NCI-H146 treated with DMSO at 0.1 percent for 48 hours (cell line): ENCODE results near the gene VPS13A.
"Not testable (repeated sequence)": the region's sequence is repeated elsewhere in the genome, so short reads cannot be mapped to it uniquely, and the experiment has no call there.

Experiments used
- DNase-seq: peaks from one replicate; lab custom pipeline; 2025; ENCODE audit not compliant: unreplicated experiment; lab: John Stamatoyannopoulos, UW

Gene VPS13A

DNA sequence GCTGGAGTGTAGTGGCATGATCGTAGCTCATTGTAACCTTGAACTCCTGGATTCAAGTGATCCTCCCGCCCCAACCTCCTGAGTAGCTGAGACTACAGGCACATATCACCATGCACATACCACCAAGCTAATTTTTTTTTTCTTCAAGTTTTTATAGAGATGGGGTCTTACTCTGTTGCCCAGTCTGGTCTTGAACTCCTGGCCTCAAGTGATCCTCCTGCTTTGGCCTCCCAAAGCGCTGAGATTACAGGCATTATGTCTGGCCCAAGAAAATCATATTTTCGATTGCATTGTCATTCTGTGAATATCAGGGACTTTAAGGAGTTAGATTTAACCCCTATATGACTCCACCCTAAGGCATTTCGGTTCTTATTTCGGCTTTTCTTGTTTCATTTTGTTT is 116.6 kb downstream of the VPS13A start:
- DNase-seq = no peak

DNA sequence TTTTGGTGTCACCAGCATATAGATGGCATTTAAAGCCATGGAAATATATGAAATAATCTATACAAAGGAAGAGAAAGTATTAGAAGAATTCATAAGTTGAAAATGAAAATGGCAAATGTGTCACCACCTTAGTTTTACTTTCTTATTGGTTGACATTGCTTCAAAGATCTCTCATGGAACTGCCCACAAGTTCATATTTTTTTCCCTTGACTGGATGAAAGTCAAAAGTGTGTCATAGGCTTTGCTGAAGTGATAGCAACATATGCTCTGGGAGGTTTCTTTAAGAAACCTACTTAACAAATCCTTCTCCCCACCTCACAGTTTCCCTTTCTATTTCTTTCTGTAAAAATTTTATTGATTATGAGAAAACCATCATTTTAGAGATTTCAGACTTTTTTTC is 127.2 kb downstream of the VPS13A start:
- no peak for DNase-seq

DNA sequence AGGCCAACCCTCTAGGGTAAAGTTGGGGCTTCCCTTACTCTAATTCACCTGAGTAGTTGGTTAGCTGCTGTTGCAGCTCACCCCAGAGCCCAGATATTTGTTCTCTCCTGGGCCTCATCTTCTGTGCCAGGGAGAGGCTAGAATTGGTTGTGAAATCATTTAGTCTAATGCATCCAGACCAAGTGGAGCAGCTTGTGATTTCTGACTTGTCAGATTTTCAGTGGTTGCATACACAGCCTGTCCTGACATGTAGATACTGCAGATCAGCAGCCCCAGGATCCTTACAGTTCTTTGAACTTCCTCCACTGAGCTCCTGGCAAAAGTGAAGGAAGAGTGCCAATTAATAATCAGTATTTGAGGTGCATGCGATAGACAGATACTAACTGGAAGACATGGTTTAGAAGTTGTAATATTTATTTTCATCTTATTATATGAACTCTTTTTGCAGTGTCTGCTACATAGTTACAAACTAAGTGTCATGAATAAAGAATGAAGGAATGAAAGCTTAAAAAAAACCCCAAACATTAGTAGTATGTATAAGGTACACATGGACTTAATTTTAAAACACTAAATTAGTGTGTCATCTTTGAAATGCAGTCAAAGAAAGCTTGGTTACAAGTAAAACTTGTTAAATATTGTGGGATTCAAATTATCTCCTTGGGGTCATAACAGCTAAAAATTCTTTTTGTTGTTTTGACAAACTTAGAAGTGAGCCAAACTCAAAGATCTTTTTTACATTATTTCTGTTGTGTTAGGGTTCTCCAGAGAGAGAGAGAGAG is 128.5 kb downstream of the VPS13A start:
- DNase-seq = no peak

DNA sequence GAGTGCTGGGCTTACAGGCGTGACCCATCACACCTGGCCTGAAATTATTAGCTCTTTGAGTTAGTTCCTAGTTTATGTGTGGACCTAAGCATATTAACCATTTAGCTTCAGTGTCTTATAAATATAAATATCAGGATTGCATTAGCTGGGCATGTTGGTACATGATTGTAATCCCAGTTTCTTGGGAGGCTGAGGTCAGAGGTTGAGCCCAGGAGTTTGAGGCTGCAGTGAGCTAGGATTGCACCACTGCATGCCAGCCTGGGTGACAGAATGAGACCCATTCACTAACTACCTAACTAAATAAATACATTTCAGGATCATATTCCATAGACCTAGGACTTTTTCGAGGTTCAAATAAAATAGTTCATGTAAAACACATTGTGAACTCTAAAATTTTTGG is 129.8 kb downstream of the VPS13A start:
- no peak for DNase-seq

DNA sequence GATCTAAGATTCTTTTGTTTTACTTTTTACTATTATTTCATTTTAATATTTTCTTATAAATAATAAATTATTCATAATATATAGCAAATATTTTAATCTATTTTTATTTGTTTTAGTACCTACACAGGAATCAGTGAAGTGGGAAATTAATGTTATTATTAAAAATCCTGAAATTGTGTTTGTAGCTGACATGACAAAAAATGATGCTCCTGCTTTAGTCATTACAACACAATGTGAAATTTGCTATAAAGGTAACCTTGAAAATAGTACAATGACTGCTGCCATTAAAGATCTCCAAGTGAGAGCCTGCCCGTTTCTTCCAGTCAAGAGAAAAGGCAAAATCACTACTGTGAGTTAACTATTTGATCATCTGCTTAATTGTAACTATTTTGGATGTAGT is 138.7 kb downstream of the VPS13A start:
- DNase-seq = no peak

DNA sequence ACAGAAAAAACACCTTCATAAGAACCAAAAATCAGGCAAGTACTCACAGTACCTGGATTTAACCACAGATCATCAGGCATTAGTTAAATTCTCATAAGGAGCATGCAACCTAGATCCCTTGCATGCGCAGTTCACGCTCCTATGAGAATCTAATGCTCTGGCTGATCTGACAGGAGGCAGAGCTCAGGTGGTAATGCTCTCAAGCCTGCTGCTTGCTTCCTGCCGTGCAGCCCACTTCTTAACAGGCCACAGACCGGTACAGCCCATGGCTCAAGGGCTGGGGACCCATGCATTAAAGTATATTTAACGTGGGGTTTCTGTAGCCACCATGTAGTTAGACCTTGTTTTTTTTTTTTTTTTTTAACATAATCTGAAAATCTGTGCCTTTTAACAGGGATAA is 147.7 kb downstream of the VPS13A start:
- no peak for DNase-seq

DNA sequence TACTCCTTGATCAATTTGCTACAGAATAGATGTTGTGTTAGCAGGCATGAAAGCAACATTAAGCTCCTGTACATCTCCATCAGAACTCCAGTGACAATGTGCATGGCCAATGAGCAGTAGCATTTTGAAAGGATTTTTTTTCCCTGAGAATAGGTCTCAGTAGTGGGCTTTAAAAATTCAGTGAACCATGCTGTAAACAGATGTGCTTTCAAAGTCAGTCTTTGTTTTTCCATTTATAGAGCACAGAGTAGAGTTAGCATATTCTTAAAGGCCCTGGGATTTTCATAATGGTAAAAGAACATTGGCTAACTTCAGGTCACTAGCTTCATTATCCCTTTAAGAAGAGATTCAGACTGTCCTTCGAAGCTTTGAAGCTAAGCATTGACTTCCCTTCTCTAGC is 150.8 kb downstream of the VPS13A start:
- DNase-seq = no peak

DNA sequence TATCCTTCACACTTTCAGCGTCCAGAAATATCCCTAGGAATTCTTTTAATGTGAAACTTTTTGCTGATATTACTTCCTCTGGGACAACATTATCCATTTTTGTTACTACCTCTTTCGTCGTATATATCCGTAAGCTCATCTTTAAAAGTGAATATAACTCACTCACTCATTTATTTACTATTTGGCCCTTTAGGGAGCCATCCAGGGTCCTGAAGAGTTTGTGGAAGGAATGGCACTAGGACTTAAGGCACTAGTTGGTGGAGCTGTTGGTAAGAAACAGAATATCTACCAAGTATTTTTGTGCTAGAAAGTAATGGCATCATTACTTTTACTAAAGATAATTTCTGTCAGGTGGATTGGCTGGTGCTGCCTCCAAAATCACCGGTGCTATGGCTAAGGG is 192.7 kb downstream of the VPS13A start:
- DNase-seq = no peak

DNA sequence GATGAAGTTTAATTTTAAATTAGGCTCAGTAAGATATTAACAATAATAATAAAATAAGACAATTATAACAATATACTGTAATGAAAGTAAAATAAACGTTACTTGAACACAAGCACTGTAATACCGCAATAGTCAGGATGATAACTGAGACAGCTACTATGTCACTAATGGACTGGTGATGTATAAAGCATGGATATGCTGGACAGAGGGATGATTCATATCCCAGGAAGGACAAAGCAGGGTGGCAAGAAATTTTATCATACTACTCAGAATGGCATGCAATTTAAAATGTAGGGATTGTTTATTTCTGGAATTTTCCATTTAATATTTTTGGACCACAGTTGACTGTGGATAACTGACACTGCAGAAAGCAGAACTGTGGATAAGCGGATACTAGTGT is 196.9 kb downstream of the VPS13A start:
- DNase-seq = no peak

DNA sequence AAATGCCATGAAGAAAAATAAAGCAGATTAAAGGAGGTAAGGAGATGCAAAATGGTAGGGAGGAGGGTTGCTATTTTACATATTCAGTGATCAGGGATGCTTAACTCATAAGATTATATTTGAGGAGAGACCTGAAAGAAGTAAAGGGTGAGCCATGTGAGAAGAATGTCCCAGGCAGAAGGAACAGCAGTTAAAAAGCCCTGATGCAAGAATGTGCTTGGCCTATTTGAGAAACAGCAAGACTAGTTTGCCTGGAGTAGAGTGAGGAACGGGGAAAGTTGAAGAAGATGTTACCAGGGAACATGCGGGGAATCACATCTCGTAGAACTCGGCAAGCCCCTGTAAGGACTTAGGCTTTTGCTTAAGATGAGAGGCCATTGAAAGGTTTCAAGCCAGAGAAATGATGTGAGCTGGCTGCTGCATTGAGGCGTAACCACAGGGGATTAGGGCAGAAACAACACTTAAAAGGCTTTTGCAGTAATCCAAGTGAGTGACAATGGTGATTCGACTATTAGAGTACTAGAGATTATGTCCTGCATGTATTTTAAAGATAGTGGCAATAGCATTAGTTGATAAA is 198.7 kb downstream of the VPS13A start:
- no peak for DNase-seq

DNA sequence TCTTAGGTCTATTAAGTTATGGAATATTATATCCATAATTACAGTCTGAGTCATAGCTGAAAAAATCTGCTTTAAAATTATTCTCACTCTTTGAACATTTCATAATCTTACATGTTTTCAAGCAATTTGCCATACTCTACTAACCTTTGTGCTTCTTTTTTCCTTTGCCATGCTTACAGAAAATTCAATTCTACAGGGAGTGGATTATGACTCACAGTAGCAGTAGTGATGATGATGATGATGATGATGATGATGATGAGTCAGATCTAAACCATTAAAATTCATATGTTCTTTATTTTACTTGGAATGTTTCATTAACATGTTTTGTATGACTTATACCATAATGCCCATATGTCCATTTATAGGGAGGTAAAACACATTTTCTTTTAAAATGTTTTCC is 207.1 kb downstream of the VPS13A start:
- DNase-seq = no peak

DNA sequence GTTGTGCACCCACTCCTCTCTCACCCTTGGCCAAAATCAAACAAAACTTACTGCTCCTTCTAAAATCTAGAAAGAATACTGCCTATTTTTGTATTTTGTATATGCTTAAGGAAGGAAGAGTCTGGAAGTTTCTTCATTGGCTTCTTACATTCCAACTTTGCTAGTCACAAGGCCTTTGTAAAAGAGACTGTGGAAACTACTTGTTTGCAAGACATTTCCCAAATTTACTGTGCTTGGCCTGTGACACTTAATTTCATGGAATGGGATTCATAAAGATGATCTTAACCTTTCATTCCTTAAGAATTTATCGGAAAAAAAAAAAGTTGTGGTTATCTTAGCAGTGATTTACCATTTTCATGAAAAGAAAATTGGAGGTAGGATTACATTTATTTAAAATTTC is 208.9 kb downstream of the VPS13A start:
- DNase-seq = no peak

DNA sequence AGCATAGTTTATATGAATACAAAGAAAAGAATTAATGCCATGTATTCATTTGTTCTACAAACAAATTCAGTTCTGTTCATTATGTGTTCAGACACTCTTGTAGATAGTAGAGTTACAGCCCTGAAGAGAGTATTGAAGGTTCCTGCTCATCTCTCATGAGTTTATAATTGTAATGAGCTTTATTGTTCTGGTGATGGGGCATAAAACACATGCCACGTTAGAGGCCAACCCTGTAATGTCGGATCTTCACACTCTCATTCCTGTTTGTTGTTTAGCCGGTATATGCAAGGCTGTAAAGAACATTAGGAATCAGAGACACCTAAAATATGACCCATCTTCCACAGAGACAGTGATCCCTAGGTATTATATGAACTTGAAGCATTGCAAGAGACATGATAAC is 214.5 kb downstream of the VPS13A start:
- DNase-seq = no peak

DNA sequence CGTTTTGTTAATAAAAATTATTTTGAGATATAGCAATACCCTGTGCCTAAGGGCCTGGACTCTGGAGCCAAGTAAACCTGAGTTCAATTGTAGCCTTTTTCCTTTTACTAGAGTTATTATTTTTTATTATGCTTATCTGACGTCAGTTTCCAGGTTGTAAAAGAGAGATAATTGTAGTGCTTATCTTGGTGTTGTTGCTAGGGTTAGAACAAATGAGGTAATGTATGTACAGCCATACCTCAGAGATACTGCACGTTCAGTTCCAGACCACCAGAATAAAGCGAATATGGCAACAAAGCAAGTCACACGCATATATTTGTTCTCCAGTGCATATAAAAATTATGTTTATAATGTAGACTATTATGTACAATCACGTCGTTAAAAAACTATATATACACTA is 215.0 kb downstream of the VPS13A start:
- no peak for DNase-seq

DNA sequence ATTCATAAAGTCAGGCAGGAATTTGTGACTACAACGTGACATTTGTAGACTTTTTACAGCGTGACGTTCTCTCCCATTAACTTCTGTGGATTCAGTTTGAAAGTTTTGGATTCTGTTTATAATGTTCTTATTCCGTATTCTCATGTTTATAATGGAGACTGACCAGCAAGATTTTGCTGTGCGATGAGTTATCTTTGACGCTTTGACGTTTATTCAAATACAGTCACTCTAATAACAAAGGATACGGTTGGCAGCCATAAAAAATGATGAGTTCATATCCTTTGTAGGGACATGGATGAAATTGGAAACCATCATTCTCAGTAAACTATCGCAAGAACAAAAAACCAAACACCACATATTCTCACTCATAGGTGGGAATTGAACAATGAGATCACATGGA is 221.2 kb downstream of the VPS13A start:
- DNase-seq = not testable (repeated sequence)

DNA sequence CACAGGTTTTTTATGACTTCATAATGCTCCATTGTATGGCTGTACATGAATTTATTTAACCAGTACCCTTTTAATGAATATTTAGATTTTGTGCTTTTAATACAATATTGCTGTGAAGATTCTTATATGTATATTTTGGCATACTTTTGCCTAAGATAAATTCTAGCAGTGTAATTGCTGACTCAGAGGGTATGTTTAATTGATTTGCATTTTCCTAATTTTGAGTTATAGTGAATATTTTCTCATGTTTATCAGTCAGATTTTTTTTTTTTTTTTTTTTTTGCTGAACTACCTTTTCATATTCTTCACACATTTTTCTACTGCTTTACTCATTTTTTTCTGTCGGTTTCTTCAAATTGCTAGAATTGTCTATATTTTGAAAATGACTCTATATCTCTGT is 222.6 kb downstream of the VPS13A start:
- no peak for DNase-seq

DNA sequence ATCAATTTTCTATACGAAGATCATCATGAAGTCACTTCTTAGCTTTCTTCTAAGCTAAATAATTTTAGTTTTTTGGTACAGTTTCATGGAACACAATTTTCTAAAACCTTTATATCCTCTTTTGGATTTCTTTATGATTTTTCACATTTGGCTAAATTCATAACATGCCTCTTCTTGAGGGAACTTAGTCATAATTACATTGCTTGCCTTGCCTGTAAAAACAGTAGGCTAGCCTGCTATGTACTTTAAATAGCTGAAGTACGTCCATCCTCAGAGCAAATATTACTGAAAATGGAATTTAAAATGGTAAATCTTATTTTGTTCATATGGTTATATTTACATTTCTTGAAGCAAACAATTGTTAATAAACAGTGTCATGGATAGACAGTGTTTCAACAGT is 225.0 kb downstream of the VPS13A start:
- DNase-seq = no peak

DNA sequence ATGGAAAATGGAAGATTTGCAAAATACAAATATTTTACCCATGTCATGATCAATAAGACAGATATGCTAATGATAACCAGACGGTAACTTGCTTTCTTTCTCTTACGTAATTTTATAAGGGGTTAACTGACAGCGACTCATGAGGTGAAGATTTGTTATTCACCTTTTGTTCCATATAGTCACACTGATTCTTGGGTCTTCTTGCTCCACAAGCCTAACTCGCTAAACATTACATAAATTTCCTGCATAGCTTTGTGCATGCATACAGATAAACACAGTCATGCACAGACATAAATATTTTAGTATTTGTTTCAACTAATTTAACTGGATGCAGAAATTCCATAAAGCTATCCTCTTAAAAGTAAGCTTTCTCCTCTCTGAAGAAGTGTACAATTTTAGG is 225.9 kb downstream of the VPS13A start:
- DNase-seq = no peak

DNA sequence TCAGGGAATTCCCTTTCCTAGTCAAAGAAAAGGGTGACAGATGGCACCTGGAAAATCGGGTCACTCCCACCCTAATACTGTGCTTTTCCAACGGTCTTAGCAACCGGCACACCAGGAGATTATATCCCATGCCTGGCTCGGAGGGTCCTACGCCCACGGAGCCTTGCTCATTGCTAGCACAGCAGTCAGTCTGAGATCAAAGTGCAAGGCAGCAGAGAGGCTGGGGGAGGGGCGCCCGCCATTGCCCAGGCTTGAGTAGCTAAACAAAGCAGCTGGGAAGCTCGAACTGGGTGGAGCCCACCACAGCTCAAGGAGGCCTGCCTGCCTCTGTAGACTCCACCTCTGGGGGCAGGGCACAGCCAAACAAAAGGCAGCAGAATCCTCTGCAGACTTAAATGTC is 231.2 kb downstream of the VPS13A start:
- DNase-seq = not testable (repeated sequence)

DNA sequence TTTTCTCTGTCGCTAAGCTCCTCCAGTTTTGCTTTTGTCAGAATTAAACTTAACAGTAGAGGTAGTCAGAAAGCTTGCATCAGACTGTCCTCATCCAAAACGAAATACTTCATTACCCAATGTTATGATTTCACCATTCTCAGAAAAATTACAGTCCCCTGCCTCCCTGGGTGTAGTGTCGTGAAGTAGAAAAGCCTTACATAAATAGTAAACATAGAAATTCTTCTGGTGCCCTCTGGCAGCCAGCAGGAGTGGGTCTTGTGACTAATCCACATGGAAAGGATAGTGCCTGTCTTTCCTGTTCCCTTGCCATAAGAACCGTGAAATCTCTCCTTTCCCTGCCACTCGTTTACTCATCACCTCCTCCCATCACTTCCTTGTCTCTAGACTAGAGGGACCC is 240.2 kb downstream of the VPS13A start:
- no peak for DNase-seq

DNA sequence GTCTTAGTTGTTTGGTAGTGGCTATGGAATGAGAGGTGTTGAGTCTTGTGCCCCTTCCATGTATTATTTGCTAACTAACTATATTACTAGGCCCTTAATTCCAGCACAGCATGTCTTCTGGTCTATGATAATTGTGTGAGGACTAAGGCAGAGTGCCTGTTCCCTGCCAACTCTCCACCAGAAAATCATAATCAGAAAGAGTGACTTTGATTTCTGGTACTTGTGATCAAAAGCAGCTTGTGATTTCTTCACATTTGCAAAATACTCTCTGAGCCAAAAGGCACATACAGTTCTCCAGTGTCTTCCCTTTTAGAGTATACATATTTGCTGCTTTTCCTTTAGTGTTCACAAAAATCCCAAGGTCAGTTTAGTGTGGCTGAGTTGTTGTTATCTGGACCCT is 240.9 kb downstream of the VPS13A start:
- DNase-seq = no peak

DNA sequence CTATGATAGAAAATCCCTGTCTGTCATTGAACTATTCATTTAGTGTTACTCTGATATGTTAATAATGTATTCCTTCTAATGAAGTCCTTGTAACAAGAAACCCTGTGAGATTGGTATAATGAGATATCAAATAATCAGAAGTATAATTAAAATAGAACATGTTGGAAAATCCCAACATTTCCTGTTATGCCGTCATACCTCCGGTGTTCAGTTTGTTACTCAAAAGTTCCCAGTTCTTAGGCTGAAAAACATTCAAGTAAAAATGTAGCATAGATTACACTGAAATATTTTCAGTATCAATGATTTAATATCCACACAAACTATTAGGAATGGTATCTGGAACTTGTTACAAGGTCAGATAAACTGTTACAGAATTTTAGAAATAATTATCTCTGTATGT is 243.3 kb downstream of the VPS13A start:
- DNase-seq = no peak
